ENCODE measurements around the gene TRIM27. TPM values are rescaled to one million over a fixed set of nuclear protein-coding genes. Genes with fewer than 3 reads are reported as not detected.

The TRIM27 gene
- total RNA-seq, 1 experiment from 2014 or later = 79.8 TPM

DNA sequence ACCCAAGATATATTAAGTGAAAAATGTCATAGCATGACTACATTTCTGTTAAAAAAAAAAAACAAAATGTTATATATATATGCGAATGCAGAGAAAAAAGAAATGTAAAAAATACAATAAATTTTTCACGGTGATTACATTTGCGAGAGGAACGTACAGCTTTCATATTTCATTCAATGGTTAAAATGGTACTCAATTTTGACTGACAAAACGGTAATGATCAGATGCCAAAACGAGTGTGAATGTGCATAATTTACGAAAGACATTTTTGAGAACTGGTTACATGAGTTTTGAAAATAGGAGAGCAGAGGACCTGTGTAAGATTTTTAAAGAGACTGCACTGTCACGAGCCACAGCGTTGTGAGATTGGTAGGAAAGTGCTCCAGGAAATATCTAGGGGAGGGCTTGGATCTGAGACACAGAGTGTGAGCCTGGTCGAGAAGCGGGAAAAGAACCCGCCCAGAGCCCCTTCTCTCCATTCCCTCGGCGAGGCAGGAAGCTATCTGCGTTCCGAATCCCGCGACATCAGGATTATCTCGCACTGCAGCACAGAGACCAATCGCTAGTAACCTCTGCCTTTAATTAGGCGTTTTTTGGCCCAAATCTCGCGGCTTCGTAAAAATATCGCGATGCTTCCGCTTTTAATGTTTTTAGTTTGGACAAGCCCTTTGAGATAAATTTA lies 28.5 kb downstream of the TRIM27 start:
- Mint-ChIP-seq H3K27me3 (ENCODE audit: low read depth) (0 out of 2 replicates have a peak, but pooled peaks cover 2% of the 10 kb centered on the region), H3K36me3 (no peaks in the 10 kb centered on the region), H3K9me3 (no peaks in the 10 kb centered on the region), H3K4me1 (peaks cover 9% of the 10 kb centered on the region; the same call in 1 of the 2 replicates), H3K4me3 (peak overlapping the region; percentile 91), H3K27ac (peak overlapping the region; percentile 97)
- ChIA-PET CTCF (interaction anchor here (0.7 to 2.6 kb wide), 7 partner anchors 27 to 126 kb away, joined by 4 to 17 read pairs (median 6); no protein-coding TSS in a partner anchor), POLR2A (interaction anchor here (0.5 to 2.8 kb wide), 6 partner anchors 8 to 353 kb away, joined by 3 to 12 read pairs (median 6); partner anchors contain the start of gene TRIM27)
- no peak for TF ChIP-seq ETV6 (CRISPR knock-in tag; IDR thresholded peaks at IDR 0.05)
- TF ChIP-seq, protein P1, sequence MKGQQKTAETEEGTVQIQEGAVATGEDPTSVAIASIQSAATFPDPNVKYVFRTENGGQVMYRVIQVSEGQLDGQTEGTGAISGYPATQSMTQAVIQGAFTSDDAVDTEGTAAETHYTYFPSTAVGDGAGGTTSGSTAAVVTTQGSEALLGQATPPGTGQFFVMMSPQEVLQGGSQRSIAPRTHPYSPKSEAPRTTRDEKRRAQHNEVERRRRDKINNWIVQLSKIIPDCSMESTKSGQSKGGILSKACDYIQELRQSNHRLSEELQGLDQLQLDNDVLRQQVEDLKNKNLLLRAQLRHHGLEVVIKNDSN (CRISPR knock-in tag; IDR thresholded peaks at IDR 0.05) = 0 out of 2 replicates have a peak, but pooled peaks have one; percentile 5
- ATAC-seq (peak; percentile 84), DNase-seq (ENCODE audit: low spot score) (peak; percentile 92)

DNA sequence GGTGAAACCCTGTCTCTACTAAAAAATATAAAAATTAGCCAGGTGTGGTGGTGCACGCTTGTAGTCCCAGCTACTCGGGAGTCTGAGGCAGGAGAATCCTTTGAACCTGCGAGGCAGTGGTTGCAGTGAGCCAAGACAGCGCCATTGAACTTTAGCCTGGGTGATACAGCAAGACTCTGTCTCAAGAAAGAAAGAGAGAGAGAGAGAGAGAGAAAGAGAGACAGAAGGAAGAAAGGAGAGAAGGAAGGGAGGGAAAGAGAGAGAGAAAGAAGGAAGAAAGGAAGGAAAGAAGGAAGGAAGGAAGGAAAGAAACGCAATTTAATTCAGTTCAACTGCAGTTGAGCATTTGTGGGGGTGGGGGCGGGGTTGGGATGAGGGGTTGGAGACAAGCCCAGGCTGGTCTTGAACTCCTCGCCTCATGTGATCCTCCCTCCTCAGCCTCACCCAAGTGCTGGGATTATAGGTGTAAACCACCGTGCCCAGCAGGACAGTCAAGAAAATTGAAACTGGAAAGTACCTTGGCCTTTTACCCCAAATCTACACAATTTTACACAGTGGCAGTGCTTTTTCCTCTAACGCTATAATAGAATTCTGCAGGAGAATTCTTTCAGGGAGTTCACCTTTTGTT lies 30.5 kb downstream of the TRIM27 start:
- Mint-ChIP-seq H3K4me3 (no peak overlapping the region), H3K27me3 (ENCODE audit: low read depth) (0 out of 2 replicates have a peak, but pooled peaks cover 2% of the 10 kb centered on the region), H3K36me3 (no peaks in the 10 kb centered on the region), H3K4me1 (peaks cover 9% of the 10 kb centered on the region; the same call in 1 of the 2 replicates), H3K27ac (no peak overlapping the region), H3K9me3 (no peaks in the 10 kb centered on the region)
- no peak for DNase-seq (ENCODE audit: low spot score)
- ChIA-PET CTCF (interaction anchor here (4.4 kb wide), 1 partner anchor 55 kb away, joined by 16 read pairs; no protein-coding TSS in a partner anchor), POLR2A (no interaction called here)
- no peak for ATAC-seq
- TF ChIP-seq, protein P2, sequence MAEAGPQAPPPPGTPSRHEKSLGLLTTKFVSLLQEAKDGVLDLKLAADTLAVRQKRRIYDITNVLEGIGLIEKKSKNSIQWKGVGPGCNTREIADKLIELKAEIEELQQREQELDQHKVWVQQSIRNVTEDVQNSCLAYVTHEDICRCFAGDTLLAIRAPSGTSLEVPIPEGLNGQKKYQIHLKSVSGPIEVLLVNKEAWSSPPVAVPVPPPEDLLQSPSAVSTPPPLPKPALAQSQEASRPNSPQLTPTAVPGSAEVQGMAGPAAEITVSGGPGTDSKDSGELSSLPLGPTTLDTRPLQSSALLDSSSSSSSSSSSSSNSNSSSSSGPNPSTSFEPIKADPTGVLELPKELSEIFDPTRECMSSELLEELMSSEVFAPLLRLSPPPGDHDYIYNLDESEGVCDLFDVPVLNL (CRISPR knock-in tag; IDR thresholded peaks at IDR 0.05; ENCODE audit: borderline replicate concordance, low read depth) = no peak
- TF ChIP-seq, protein P3, sequence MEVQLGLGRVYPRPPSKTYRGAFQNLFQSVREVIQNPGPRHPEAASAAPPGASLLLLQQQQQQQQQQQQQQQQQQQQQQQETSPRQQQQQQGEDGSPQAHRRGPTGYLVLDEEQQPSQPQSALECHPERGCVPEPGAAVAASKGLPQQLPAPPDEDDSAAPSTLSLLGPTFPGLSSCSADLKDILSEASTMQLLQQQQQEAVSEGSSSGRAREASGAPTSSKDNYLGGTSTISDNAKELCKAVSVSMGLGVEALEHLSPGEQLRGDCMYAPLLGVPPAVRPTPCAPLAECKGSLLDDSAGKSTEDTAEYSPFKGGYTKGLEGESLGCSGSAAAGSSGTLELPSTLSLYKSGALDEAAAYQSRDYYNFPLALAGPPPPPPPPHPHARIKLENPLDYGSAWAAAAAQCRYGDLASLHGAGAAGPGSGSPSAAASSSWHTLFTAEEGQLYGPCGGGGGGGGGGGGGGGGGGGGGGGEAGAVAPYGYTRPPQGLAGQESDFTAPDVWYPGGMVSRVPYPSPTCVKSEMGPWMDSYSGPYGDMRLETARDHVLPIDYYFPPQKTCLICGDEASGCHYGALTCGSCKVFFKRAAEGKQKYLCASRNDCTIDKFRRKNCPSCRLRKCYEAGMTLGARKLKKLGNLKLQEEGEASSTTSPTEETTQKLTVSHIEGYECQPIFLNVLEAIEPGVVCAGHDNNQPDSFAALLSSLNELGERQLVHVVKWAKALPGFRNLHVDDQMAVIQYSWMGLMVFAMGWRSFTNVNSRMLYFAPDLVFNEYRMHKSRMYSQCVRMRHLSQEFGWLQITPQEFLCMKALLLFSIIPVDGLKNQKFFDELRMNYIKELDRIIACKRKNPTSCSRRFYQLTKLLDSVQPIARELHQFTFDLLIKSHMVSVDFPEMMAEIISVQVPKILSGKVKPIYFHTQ (CRISPR knock-in tag; IDR thresholded peaks at IDR 0.05) = no peak
- TF ChIP-seq RELA (CRISPR knock-in tag; IDR thresholded peaks at IDR 0.05; ENCODE audit: borderline replicate concordance) (no peak), ESRRA (CRISPR knock-in tag; IDR thresholded peaks at IDR 0.05; ENCODE audit: borderline replicate concordance) (no peak), NR2C2 (CRISPR knock-in tag; IDR thresholded peaks at IDR 0.05) (no peak), FOXK1 (CRISPR knock-in tag; IDR thresholded peaks at IDR 0.05) (no peak), TEAD1 (CRISPR knock-in tag; IDR thresholded peaks at IDR 0.05) (no peak), TEAD4 (CRISPR knock-in tag; IDR thresholded peaks at IDR 0.05) (no peak), ZNF416 (CRISPR knock-in tag; IDR thresholded peaks at IDR 0.05) (no peak), GRHL2 (CRISPR knock-in tag; IDR thresholded peaks at IDR 0.05; ENCODE audit: insufficient replicate concordance, severe bottlenecking) (no peak)
- TF ChIP-seq, protein P4, sequence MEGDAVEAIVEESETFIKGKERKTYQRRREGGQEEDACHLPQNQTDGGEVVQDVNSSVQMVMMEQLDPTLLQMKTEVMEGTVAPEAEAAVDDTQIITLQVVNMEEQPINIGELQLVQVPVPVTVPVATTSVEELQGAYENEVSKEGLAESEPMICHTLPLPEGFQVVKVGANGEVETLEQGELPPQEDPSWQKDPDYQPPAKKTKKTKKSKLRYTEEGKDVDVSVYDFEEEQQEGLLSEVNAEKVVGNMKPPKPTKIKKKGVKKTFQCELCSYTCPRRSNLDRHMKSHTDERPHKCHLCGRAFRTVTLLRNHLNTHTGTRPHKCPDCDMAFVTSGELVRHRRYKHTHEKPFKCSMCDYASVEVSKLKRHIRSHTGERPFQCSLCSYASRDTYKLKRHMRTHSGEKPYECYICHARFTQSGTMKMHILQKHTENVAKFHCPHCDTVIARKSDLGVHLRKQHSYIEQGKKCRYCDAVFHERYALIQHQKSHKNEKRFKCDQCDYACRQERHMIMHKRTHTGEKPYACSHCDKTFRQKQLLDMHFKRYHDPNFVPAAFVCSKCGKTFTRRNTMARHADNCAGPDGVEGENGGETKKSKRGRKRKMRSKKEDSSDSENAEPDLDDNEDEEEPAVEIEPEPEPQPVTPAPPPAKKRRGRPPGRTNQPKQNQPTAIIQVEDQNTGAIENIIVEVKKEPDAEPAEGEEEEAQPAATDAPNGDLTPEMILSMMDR (IDR thresholded peaks at IDR 0.05) = no peak
- TF ChIP-seq, protein P5, sequence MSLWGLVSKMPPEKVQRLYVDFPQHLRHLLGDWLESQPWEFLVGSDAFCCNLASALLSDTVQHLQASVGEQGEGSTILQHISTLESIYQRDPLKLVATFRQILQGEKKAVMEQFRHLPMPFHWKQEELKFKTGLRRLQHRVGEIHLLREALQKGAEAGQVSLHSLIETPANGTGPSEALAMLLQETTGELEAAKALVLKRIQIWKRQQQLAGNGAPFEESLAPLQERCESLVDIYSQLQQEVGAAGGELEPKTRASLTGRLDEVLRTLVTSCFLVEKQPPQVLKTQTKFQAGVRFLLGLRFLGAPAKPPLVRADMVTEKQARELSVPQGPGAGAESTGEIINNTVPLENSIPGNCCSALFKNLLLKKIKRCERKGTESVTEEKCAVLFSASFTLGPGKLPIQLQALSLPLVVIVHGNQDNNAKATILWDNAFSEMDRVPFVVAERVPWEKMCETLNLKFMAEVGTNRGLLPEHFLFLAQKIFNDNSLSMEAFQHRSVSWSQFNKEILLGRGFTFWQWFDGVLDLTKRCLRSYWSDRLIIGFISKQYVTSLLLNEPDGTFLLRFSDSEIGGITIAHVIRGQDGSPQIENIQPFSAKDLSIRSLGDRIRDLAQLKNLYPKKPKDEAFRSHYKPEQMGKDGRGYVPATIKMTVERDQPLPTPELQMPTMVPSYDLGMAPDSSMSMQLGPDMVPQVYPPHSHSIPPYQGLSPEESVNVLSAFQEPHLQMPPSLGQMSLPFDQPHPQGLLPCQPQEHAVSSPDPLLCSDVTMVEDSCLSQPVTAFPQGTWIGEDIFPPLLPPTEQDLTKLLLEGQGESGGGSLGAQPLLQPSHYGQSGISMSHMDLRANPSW (CRISPR knock-in tag; conservative IDR thresholded peaks at IDR 0.05; ENCODE audit: low read depth) = no peak
- TF ChIP-seq, protein P6, sequence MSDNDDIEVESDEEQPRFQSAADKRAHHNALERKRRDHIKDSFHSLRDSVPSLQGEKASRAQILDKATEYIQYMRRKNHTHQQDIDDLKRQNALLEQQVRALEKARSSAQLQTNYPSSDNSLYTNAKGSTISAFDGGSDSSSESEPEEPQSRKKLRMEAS (CRISPR knock-in tag; IDR thresholded peaks at IDR 0.05) = no peak
- TF ChIP-seq, protein P7, sequence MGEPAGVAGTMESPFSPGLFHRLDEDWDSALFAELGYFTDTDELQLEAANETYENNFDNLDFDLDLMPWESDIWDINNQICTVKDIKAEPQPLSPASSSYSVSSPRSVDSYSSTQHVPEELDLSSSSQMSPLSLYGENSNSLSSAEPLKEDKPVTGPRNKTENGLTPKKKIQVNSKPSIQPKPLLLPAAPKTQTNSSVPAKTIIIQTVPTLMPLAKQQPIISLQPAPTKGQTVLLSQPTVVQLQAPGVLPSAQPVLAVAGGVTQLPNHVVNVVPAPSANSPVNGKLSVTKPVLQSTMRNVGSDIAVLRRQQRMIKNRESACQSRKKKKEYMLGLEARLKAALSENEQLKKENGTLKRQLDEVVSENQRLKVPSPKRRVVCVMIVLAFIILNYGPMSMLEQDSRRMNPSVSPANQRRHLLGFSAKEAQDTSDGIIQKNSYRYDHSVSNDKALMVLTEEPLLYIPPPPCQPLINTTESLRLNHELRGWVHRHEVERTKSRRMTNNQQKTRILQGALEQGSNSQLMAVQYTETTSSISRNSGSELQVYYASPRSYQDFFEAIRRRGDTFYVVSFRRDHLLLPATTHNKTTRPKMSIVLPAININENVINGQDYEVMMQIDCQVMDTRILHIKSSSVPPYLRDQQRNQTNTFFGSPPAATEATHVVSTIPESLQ (CRISPR knock-in tag; IDR thresholded peaks at IDR 0.05) = no peak
